Activated T-cell treated with anti-CD3 and anti-CD28 coated beads, Interleukin-2, amount 50 U/mL, for 24 hours (primary cell): ENCODE results near the gene KRTAP5-11.
"Not testable (repeated sequence)": the region's sequence is repeated elsewhere in the genome, so short reads cannot be mapped to it uniquely, and the experiment has no call there.

Source experiments
- DNase-seq: peaks from one replicate; pipeline ENCODE4 v3.0.0-alpha.2; 2020
- H3K27ac Mint-ChIP-seq: 2 replicates; pipeline ENCODE4 v1.8.0; 2020; ENCODE audit warnings: mild to moderate bottlenecking, mixed read lengths
- H3K27me3 Mint-ChIP-seq: 2 replicates; pipeline ENCODE4 v1.8.0; 2020; ENCODE audit warnings: mixed read lengths
- H3K36me3 Mint-ChIP-seq: 2 replicates; pipeline ENCODE4 v1.8.0; 2020; ENCODE audit warnings: low read depth, mixed read lengths
- H3K4me1 Mint-ChIP-seq: 2 replicates; pipeline ENCODE4 v1.8.0; 2020; ENCODE audit warnings: low read depth, mixed read lengths
- H3K4me3 Mint-ChIP-seq: 2 replicates; pipeline ENCODE4 v1.8.0; 2020; ENCODE audit warnings: mild to moderate bottlenecking, moderate library complexity, mixed read lengths
- H3K9me3 Mint-ChIP-seq: 2 replicates; pipeline ENCODE4 v1.8.0; 2020; ENCODE audit warnings: mixed read lengths

KRTAP5-11 gene

DNA sequence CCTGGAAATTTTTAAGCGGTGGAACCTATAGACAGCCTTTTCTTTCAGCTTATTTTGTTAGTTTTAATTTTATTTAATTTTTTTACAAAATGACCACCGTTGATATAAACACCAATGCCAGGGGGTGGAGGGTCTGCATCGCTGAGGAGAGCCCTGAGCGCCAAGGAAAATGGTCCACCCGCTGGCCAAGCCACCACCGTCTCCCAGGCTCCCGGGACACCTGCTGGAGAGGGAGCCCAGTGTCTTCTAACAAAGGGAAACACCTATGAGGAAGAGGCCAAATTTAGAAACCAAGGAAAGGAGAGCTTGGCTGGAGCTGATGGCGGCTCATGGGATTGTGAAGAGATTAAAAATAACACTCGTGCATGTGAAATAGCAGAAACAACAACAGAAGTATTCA lies 45.1 kb downstream of the KRTAP5-11 start:
- Mint-ChIP-seq H3K4me3 (no peak overlapping the region), H3K4me1 (peaks cover 5% of the 10 kb centered on the region), H3K36me3 (no peaks in the 10 kb centered on the region), H3K27me3 (peaks cover 11% of the 10 kb centered on the region), H3K27ac (no peak overlapping the region), H3K9me3 (peaks cover 10% of the 10 kb centered on the region)
- no peak for DNase-seq

DNA sequence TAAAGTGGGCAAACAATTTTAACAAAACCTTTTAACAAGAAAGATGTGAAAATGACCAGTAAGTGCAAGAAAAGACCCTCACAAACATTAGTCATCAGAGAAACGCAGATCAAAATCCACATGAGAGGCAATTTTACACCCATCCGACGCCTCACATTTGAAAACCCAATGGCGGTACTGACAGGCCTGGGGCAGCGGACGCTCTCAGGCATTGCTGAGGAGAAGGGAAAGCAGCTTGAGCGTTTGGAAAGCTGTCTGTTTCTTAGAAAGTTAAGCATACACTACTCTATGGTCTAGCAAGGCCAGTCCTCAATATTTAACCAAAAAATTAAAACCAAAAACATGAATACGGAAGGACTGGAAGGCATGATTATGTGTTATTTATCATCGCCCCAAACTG lies 46.9 kb downstream of the KRTAP5-11 start:
- no peaks in the 10 kb centered on the region for H3K36me3 Mint-ChIP-seq
- DNase-seq, result no peak
- no peak overlapping the region for H3K4me3 Mint-ChIP-seq
- H3K9me3 Mint-ChIP-seq, result peaks cover 3% of the 10 kb centered on the region
- no peak overlapping the region for H3K27ac Mint-ChIP-seq
- H3K4me1 Mint-ChIP-seq, result peaks cover 3% of the 10 kb centered on the region
- no peaks in the 10 kb centered on the region for H3K27me3 Mint-ChIP-seq

DNA sequence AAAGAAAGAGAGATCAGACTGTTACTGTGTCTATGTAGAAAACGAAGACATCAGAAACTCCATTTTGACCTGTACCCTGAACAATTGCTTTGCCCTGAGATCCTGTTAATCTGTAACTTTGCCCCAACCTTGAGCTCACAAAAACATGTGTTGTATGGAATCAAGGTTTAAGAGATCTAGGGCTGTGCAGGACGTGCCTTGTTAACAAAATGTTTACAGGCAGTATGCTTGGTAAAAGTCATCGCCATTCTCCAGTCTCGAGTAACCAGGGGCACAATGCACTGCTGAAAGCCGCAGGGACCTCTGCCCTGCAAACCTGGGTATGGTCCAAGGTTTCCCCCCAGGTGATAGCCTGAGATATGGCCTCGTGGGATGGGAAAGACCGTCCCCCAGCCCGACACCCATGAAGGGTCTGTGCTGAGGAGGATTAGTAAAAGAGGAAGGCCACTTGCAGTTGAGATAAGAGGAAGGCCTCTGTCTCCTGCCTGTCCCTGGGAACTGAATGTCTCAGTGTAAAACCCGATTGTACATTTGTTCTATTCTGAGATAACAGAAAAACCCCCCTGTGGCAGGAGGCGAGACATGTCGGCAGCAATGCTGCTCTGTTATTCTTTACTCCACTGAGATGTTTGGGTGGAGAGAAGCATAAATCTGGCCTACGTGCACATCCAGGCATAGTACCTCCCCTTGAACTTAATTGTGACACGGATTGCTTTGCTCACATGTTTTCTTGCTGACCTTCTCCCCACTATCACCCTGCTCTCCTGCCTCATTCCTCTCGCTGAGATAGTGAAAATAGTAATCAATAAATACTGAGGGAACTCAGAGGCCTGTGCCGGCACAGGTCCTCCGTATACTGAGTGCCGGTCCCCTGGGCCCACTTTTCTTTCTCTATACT lies 47.7 kb downstream of the KRTAP5-11 start:
- not testable (repeated sequence) for DNase-seq, H3K27me3 Mint-ChIP-seq, H3K9me3 Mint-ChIP-seq, H3K27ac Mint-ChIP-seq, H3K36me3 Mint-ChIP-seq, H3K4me1 Mint-ChIP-seq, H3K4me3 Mint-ChIP-seq

DNA sequence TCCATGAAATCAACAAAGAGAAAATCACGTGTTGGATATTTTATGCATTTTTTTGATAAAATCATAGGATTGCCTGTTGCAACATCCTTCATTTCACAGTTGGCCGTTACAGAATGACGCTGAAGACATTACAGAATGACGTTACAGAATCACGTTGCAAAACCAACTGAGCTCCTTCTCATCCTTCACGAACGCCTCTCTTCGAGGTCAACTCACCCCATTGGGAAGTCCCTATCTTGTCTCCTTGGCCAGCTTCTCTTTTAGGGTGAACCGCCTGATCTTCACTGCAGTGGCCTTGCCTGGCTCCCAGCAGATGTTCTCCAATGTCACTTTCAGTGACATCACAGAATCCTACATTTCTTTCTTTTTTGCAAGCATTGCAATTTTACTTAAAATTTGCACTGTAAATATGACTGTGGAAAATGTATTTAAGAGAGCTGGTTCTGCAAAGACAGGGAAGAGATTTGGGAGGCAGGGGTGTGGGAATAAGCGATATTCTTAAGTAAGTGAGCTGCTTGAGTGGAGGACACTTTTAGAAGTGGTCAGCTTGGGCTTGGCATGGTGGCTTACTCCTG lies 50.6 kb downstream of the KRTAP5-11 start:
- Mint-ChIP-seq H3K4me3 (no peak overlapping the region), H3K9me3 (no peaks in the 10 kb centered on the region), H3K4me1 (no peaks in the 10 kb centered on the region), H3K36me3 (no peaks in the 10 kb centered on the region), H3K27me3 (peaks cover 5% of the 10 kb centered on the region), H3K27ac (no peak overlapping the region)
- DNase-seq, result no peak
